ENCODE measurements around the gene LDLRAD3. TPM values are rescaled to one million over a fixed set of nuclear protein-coding genes. Genes with fewer than 3 reads are reported as not detected.

LDLRAD3 gene
- total and polyA plus RNA-seq, 4 donors, result 20.9 to 25.6 (median 22.8) TPM

DNA sequence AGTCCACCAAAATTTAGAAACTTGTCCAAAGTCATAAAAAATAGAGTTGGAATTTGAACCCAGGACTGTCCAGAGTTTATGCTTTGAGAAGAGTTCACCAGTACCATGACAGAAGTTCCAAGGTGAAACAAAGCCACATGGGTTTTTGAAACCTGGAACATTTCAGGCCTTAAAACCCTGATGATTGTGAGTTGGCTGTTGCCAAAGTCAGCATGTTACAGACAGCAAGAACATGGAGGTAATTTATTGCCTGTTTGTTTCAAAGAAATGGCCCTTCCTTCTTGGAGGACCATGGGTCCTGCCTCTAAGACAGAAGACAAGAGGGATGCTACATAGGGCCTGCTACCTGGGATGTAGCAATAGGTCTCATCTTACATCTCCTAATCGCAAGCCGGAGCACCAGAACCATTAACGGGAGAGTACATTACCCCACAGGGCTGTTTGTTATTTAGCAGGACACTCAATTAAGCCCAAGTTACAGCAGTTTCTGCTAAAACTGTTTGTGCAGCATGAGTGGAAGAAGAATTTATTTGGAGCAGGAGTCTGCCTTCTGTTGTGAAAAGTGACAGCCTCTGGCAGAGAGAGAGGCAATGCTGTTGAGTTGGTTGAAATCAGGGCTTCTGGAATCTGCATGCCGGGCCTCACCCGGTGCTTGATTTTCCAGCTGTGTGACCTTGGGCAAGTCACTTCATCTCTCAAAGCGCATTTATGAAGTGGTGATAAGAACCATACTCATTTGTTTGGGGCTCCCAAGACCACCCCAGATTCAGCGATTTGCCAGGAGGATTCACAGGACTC lies 136.2 kb downstream of the LDLRAD3 start:
- Histone ChIP-seq H3K36me3 (ENCODE audit: control insufficient read depth, insufficient read depth, low read length) (peaks cover 8% of the 10 kb centered on the region), H3K4me1 (ENCODE audit: control insufficient read depth, insufficient read depth, low read length) (no peaks in the 10 kb centered on the region), H3K9me3 (ENCODE audit: control insufficient read depth, insufficient read depth, low read length) (no peaks in the 10 kb centered on the region), H3K27me3 (ENCODE audit: control insufficient read depth, insufficient read depth, low read length) (no peaks in the 10 kb centered on the region), H3K27ac (ENCODE audit: low read depth, low read length) (no peak overlapping the region), H3K4me3 (ENCODE audit: low read depth, low read length) (no peak overlapping the region)
- 88% methylated on average over 4 of the region's 7 CpGs for WGBS (ENCODE audit: insufficient coverage)
- DNase-seq (ENCODE audit: low read depth in 4 of 6, low spot score in 6 of 6), result peak in 1 of 6 donors; percentile 27

DNA sequence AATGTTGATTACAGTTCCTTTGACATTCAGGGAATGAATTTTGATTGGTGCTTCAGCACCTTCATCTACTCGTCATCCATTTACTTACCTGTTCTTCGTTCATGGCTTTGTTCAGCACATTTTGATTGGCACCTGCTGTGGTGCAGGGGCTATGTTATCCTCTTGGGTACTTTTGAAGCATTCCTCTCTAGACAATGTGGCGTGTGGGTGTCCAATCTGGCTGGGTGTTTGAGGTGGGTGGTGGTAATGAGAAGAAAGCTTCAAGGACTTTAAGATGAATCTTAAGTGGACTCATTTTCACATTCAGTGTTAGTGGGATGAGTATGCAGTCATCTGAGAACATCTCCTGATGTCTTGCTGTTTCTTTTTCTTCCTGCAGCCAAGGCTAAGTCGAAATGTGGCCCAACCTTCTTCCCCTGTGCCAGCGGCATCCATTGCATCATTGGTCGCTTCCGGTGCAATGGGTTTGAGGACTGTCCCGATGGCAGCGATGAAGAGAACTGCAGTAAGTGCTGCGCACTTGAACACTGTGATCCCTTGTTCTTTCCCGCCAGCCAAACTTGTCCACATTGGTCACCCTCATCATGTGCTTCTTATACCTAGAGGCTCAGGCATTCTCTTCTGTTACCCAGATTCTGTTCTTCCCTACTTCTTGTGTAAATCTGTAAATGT lies 137.5 kb downstream of the LDLRAD3 start:
- no peaks in the 10 kb centered on the region for H3K27me3 ChIP-seq (ENCODE audit: control insufficient read depth, insufficient read depth, low read length)
- H3K36me3 ChIP-seq (ENCODE audit: control insufficient read depth, insufficient read depth, low read length), result peaks cover 8% of the 10 kb centered on the region
- no peaks in the 10 kb centered on the region for H3K4me1 ChIP-seq (ENCODE audit: control insufficient read depth, insufficient read depth, low read length)
- no peak overlapping the region for H3K27ac ChIP-seq (ENCODE audit: low read depth, low read length)
- 96% methylated on average over 9 of the region's 11 CpGs for WGBS (ENCODE audit: insufficient coverage)
- no peaks in the 10 kb centered on the region for H3K9me3 ChIP-seq (ENCODE audit: control insufficient read depth, insufficient read depth, low read length)
- no peak overlapping the region for H3K4me3 ChIP-seq (ENCODE audit: low read depth, low read length)
- DNase-seq (ENCODE audit: low read depth in 4 of 6, low spot score in 6 of 6), result no peak

DNA sequence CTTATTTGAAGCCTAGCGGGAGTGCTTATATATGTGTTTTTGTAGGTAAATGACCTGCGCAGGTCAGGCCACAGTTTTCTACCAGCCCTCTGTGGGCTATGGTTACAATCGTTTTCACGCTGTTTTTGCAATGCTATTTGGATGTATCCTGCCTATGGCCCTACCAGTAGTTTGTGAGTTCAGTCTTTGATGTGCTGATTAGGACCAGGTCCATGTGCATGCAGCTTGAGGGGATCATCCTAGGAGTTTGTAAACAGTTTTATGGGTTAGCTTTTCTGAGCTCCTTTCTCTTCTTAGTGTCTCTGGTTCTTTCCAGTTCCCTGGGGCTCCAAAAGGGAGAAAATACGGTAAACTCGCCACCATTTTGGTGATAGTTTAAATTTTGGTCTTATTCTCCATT lies 142.5 kb downstream of the LDLRAD3 start:
- H3K4me3 ChIP-seq (ENCODE audit: low read depth, low read length), result no peak overlapping the region
- no peak overlapping the region for H3K27ac ChIP-seq (ENCODE audit: low read depth, low read length)
- no peak for DNase-seq (ENCODE audit: low read depth in 4 of 6, low spot score in 6 of 6)
- no peaks in the 10 kb centered on the region for H3K36me3 ChIP-seq (ENCODE audit: control insufficient read depth, insufficient read depth, low read length)
- WGBS (ENCODE audit: insufficient coverage), result 76% methylated on average over 4 of the region's 6 CpGs
- no peaks in the 10 kb centered on the region for H3K9me3 ChIP-seq (ENCODE audit: control insufficient read depth, insufficient read depth, low read length)
- no peaks in the 10 kb centered on the region for H3K27me3 ChIP-seq (ENCODE audit: control insufficient read depth, insufficient read depth, low read length)
- peaks cover 12% of the 10 kb centered on the region for H3K4me1 ChIP-seq (ENCODE audit: control insufficient read depth, insufficient read depth, low read length)

DNA sequence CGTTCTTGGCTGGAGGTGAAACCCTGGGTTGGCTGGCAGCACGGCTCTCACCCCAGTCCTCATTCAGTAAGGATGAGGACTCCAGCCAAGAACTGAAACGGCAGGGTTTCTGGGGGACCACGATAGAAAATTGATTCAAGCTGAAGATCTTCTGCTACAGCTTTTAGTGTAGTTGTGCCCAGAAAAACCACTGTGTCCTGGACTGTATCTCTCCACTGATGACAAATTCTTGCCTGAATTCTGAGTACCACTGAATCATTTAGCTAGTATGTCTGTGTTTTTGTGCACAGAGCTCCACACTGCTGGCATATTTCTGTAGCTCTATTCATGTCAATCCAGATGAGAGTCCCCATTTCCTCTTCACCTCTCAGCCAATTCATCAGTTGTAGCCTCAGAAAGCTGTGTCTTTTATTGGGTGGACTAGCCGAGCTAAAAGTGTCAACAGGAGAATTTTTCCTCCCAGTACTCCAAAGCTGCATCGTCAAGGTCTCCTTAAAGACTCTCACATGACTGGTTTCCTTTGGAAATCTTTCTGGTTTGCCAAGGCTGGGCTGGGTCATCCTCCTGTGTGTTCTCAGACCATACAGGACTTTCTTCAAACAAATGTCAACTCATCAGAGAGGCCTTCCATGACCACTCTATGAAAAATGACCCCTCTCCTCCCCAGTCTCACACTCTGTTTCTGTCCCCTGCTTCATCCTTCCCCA lies 144.6 kb downstream of the LDLRAD3 start:
- DNase-seq (ENCODE audit: low read depth in 4 of 6, low spot score in 6 of 6), result peak in 2 of 6 donors; percentile 24 to 59
- Histone ChIP-seq H3K27ac (ENCODE audit: low read depth, low read length) (peak overlapping the region; percentile 11), H3K4me3 (ENCODE audit: low read depth, low read length) (no peak overlapping the region), H3K27me3 (ENCODE audit: control insufficient read depth, insufficient read depth, low read length) (no peaks in the 10 kb centered on the region), H3K9me3 (ENCODE audit: control insufficient read depth, insufficient read depth, low read length) (no peaks in the 10 kb centered on the region), H3K4me1 (ENCODE audit: control insufficient read depth, insufficient read depth, low read length) (peaks cover 12% of the 10 kb centered on the region), H3K36me3 (ENCODE audit: control insufficient read depth, insufficient read depth, low read length) (peaks cover 1% of the 10 kb centered on the region)
- WGBS (ENCODE audit: insufficient coverage), result 20% methylated on average over 4 of the region's 6 CpGs

DNA sequence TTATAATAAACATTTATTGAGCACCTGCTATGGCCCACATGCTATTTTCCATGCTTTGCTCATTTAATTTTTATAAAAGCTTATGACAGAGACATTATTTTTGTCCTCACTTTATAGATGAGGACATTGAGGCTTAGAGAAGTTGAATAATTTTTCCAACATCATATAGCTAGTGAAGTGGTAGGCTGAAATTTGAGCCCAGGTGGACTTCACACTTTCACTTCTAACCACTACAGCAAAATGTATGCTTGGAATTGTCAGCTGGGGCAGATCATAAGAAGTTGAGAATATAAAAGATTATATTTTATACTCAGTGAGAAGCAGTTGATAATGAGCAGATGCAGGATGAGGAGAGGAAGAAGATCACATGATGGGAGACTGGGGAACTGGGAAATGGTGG lies 146.1 kb downstream of the LDLRAD3 start:
- H3K27ac ChIP-seq (ENCODE audit: low read depth, low read length), result no peak overlapping the region
- no peak for DNase-seq (ENCODE audit: low read depth in 4 of 6, low spot score in 6 of 6)
- H3K4me1 ChIP-seq (ENCODE audit: control insufficient read depth, insufficient read depth, low read length), result peaks cover 12% of the 10 kb centered on the region
- no peaks in the 10 kb centered on the region for H3K27me3 ChIP-seq (ENCODE audit: control insufficient read depth, insufficient read depth, low read length)
- H3K9me3 ChIP-seq (ENCODE audit: control insufficient read depth, insufficient read depth, low read length), result no peaks in the 10 kb centered on the region
- peaks cover 2% of the 10 kb centered on the region for H3K36me3 ChIP-seq (ENCODE audit: control insufficient read depth, insufficient read depth, low read length)
- no peak overlapping the region for H3K4me3 ChIP-seq (ENCODE audit: low read depth, low read length)

DNA sequence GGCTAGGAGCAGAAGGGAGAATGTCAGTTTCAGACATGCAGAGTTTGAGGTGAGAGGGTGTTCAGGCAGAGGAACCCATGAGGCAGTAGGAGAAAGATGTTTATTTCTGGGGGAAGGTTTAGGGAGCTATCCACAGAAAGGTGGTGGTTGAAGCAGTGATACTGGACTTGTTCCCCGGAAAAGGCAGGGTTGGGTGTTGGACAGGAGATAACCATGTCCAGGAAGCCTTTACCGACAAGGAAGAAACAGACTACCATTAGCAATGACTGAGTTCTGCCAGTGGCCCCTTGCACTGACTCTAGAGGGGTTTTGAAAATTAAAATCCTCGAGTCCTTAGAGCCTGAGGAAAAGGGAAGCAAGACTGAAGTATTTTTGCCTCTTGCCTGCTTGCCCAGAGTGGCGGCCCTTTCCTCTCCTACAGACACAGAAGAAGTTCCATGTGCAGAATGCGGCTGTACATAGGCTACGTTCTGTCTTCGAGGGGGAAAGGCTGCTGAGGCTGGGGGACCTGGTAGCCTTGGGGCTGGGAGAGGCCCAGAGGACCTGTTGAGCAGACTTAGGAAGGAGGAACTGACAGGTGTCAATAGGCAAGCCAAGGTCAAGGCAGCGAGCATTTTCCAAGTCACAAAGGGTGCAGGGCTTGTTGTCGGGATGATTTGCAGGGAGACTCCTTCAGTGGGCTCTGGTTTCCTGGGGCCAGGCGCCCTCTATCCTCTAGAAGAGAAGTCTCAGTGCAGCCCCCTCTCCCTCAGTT lies 146.7 kb downstream of the LDLRAD3 start:
- WGBS (ENCODE audit: insufficient coverage), result 86% methylated on average over 9 of the region's 10 CpGs

DNA sequence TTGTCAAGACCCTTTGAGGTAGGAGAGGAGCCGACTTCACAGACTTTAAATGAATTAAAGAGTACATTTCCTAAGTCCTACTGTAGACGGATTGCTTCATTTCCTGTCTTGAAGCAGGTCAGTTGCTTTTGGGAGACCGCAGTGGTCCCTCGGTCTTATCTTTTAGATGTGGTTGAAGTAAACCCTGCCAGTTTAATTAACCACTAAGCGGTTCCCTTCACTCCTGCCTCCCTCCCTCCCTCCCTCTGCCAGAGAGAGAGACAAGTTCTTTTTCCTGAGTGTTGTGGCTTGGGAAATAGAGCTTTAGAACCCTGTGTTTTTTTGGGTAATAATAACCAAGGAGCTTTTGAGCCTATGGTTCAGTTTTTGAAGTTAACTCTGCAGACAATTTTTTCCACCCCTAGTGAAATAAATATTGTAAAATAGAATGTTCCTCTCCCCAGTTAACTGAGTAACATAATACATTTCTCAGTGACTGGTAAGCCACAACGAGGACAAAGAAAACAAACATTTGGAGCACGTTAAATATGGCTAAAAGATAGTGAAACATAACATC lies 147.5 kb downstream of the LDLRAD3 start:
- Histone ChIP-seq H3K27me3 (ENCODE audit: control insufficient read depth, insufficient read depth, low read length) (no peaks in the 10 kb centered on the region), H3K27ac (ENCODE audit: low read depth, low read length) (no peak overlapping the region), H3K4me3 (ENCODE audit: low read depth, low read length) (no peak overlapping the region)

More for the DNA sequence above, 146.7 kb downstream of the LDLRAD3 start:
- H3K27me3 ChIP-seq (ENCODE audit: control insufficient read depth, insufficient read depth, low read length), result no peaks in the 10 kb centered on the region
- peaks cover 2% of the 10 kb centered on the region for H3K36me3 ChIP-seq (ENCODE audit: control insufficient read depth, insufficient read depth, low read length)
- no peak for DNase-seq (ENCODE audit: low read depth in 4 of 6, low spot score in 6 of 6)
- H3K9me3 ChIP-seq (ENCODE audit: control insufficient read depth, insufficient read depth, low read length), result no peaks in the 10 kb centered on the region
- peaks cover 12% of the 10 kb centered on the region for H3K4me1 ChIP-seq (ENCODE audit: control insufficient read depth, insufficient read depth, low read length)
- no peak overlapping the region for H3K4me3 ChIP-seq (ENCODE audit: low read depth, low read length)
- no peak overlapping the region for H3K27ac ChIP-seq (ENCODE audit: low read depth, low read length)

DNA sequence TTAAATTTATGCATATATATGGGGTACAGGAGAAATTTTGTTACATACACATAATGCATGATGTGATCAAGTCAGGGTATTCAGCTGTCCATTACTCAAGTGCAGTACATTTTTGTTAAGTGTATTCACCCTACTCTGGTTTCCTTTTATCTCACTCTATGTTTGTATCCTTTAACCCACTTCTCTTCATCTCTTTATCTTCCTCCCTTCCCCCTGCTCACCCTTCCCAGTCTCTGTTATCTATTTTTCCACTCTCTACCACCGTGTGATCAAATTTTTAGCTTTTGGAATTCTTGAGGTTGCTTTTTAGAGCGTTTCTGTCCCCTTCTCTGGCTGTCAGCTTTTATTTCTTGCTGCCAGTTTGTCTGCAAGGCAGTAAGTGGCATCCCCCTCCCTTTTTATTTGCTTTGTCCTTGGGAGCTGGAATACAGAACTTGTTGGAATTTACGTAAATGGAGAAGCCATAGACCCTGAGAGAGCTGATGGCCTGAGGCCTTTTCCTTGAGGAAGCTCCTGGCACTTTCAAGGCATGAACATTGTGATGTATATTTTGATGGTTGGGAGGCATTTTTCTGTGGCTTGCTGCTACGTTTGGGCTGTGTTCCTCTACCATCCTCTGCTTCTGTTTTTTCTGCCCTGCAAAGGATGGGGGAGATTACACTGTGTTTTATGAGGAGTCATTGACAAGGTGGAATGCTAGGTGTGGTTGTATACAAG lies 148.6 kb downstream of the LDLRAD3 start:
- no peaks in the 10 kb centered on the region for H3K27me3 ChIP-seq (ENCODE audit: control insufficient read depth, insufficient read depth, low read length)
- WGBS (ENCODE audit: insufficient coverage), result 89% methylated on average over 1 of the region's 4 CpGs
- H3K4me3 ChIP-seq (ENCODE audit: low read depth, low read length), result no peak overlapping the region
- H3K4me1 ChIP-seq (ENCODE audit: control insufficient read depth, insufficient read depth, low read length), result peaks cover 12% of the 10 kb centered on the region
- DNase-seq (ENCODE audit: low read depth in 4 of 6, low spot score in 6 of 6), result no peak
- no peaks in the 10 kb centered on the region for H3K9me3 ChIP-seq (ENCODE audit: control insufficient read depth, insufficient read depth, low read length)
- peaks cover 2% of the 10 kb centered on the region for H3K36me3 ChIP-seq (ENCODE audit: control insufficient read depth, insufficient read depth, low read length)
- no peak overlapping the region for H3K27ac ChIP-seq (ENCODE audit: low read depth, low read length)

More for the DNA sequence above, 147.5 kb downstream of the LDLRAD3 start:
- H3K36me3 ChIP-seq (ENCODE audit: control insufficient read depth, insufficient read depth, low read length), result peaks cover 2% of the 10 kb centered on the region
- peaks cover 12% of the 10 kb centered on the region for H3K4me1 ChIP-seq (ENCODE audit: control insufficient read depth, insufficient read depth, low read length)
- DNase-seq (ENCODE audit: low read depth in 4 of 6, low spot score in 6 of 6), result no peak
- H3K9me3 ChIP-seq (ENCODE audit: control insufficient read depth, insufficient read depth, low read length), result no peaks in the 10 kb centered on the region
- WGBS (ENCODE audit: insufficient coverage), result no CpG with 5 or more reads among the region's 7 CpGs

All from spinal cord (tissue), 10 donors.